Vagina (tissue), 2 donors: Measurements from ENCODE around the gene HECW1.

Source experiments
- POLR2A ChIP-seq, 2 donors: fragments of 450-650 bp; IDR thresholded peaks; one replicate each; pipeline ENCODE4 v1.6.1; 2017; ENCODE audit warnings: antibody characterized with exemption in 2 of 2, mild to moderate bottlenecking in 2 of 2, moderate library complexity in 2 of 2
- TF ChIP-seq, protein P1 (sequence below), 3 experiments: fragments of 450-650 bp in 2 of 3; fragments of 200-600 bp in 1 of 3; sonication (generic) in 1 of 3; IDR thresholded peaks; one replicate each; pipeline ENCODE4 v1.5.1; 2017 to 2019; ENCODE audit warnings: antibody characterized with exemption in 3 of 3, mild to moderate bottlenecking in 2 of 3, moderate library complexity in 2 of 3

DNA sequence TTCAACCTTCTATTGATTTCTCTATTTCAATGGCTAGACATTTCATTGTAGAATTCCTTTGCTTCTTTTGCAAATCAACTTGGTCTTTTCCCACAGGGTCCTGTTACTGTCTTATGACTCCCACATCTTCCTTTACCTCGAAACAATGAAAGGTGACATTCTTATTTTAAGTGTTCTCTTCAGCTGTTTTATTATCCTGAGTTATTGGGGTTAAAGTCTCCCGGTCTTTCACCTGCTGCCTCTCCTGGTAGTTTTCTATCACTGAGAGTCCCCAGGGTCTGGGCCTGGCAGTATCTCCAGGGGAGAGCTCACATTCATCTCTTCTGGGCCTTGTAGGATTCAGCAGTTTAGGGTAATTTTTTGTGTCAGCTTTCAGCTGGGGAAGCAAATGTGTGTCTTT is 95.8 kb downstream of the HECW1 start:
- TF ChIP-seq POLR2A (IDR thresholded peaks at IDR 0.05), result no peak
- TF ChIP-seq, protein P1, sequence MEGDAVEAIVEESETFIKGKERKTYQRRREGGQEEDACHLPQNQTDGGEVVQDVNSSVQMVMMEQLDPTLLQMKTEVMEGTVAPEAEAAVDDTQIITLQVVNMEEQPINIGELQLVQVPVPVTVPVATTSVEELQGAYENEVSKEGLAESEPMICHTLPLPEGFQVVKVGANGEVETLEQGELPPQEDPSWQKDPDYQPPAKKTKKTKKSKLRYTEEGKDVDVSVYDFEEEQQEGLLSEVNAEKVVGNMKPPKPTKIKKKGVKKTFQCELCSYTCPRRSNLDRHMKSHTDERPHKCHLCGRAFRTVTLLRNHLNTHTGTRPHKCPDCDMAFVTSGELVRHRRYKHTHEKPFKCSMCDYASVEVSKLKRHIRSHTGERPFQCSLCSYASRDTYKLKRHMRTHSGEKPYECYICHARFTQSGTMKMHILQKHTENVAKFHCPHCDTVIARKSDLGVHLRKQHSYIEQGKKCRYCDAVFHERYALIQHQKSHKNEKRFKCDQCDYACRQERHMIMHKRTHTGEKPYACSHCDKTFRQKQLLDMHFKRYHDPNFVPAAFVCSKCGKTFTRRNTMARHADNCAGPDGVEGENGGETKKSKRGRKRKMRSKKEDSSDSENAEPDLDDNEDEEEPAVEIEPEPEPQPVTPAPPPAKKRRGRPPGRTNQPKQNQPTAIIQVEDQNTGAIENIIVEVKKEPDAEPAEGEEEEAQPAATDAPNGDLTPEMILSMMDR (IDR thresholded peaks at IDR 0.05), result no peak
